ENCODE results near the gene TDRKH.

The TDRKH gene

GRCh38 chr1:151729157-151729965 lies 60.9 kb downstream of the TDRKH start:
- H3K9ac ChIP-seq = no peak overlapping the region
- H3K27me3 ChIP-seq (ENCODE audit: insufficient read depth, low read depth) = peaks cover 14% of the 10 kb centered on the region; the same call in 1 of the 2 replicates
- H3K4me3 ChIP-seq (IDR thresholded peaks at IDR 0.05; ENCODE audit: insufficient read depth, low read depth, low read length) = no peak overlapping the region
- no peaks in the 10 kb centered on the region for H3K79me2 ChIP-seq (ENCODE audit: insufficient read depth, low read depth)
- no peaks in the 10 kb centered on the region for H3K36me3 ChIP-seq (ENCODE audit: insufficient read depth)
- H2AFZ ChIP-seq (ENCODE audit: low read depth) = no peak overlapping the region
- TF ChIP-seq CTCF (conservative IDR thresholded peaks at IDR 0.05; ENCODE audit: low read depth, low read length) = no peak
- no peaks in the 10 kb centered on the region for H3K4me1 ChIP-seq (ENCODE audit: low read depth, poor library complexity, severe bottlenecking)
- no peaks in the 10 kb centered on the region for H4K20me1 ChIP-seq (ENCODE audit: insufficient read depth)
- H3K27ac ChIP-seq = no peak overlapping the region
- no peak overlapping the region for H3K4me2 ChIP-seq

- H3K79me2 ChIP-seq (ENCODE audit: insufficient read depth, low read depth) = no peaks in the 10 kb centered on the region
- no peaks in the 10 kb centered on the region for H3K4me1 ChIP-seq (ENCODE audit: low read depth, poor library complexity, severe bottlenecking)
- H3K36me3 ChIP-seq (ENCODE audit: insufficient read depth) = no peaks in the 10 kb centered on the region
- H3K9ac ChIP-seq = no peak overlapping the region
- H2AFZ ChIP-seq (ENCODE audit: low read depth) = no peak overlapping the region
- H3K27ac ChIP-seq = no peak overlapping the region
- no peak overlapping the region for H3K4me2 ChIP-seq
- no peak for TF ChIP-seq CTCF (conservative IDR thresholded peaks at IDR 0.05; ENCODE audit: low read depth, low read length)
- H3K4me3 ChIP-seq (IDR thresholded peaks at IDR 0.05; ENCODE audit: insufficient read depth, low read depth, low read length) = no peak overlapping the region
- H4K20me1 ChIP-seq (ENCODE audit: insufficient read depth) = no peaks in the 10 kb centered on the region
- H3K27me3 ChIP-seq (ENCODE audit: insufficient read depth, low read depth) = peaks cover 23% of the 10 kb centered on the region; the same call in 1 of the 2 replicates
Measured at GRCh38 chr1:151728151-151729054, 61.9 kb downstream of the TDRKH start.

GRCh38 chr1:151723726-151724370 lies 66.5 kb downstream of the TDRKH start:
- H3K4me2 ChIP-seq = no peak overlapping the region

More at GRCh38 chr1:151723726-151724370, 66.5 kb downstream of the TDRKH start:
- peaks cover 43% of the 10 kb centered on the region; the same call in 1 of the 2 replicates for H3K27me3 ChIP-seq (ENCODE audit: insufficient read depth, low read depth)
- H3K36me3 ChIP-seq (ENCODE audit: insufficient read depth) = no peaks in the 10 kb centered on the region
- no peaks in the 10 kb centered on the region for H4K20me1 ChIP-seq (ENCODE audit: insufficient read depth)
- no peak overlapping the region for H3K4me3 ChIP-seq (IDR thresholded peaks at IDR 0.05; ENCODE audit: insufficient read depth, low read depth, low read length)
- no peak for TF ChIP-seq CTCF (conservative IDR thresholded peaks at IDR 0.05; ENCODE audit: low read depth, low read length)
- H3K27ac ChIP-seq = no peak overlapping the region
- no peaks in the 10 kb centered on the region for H3K79me2 ChIP-seq (ENCODE audit: insufficient read depth, low read depth)
- no peak overlapping the region for H3K9ac ChIP-seq
- H2AFZ ChIP-seq (ENCODE audit: low read depth) = no peak overlapping the region
- H3K4me1 ChIP-seq (ENCODE audit: low read depth, poor library complexity, severe bottlenecking) = peaks cover 25% of the 10 kb centered on the region

Measured in KMS-11 (cell line).